IMR-90 (cell line): ENCODE results near the gene SLC9C2. TPM values are rescaled to one million over a fixed set of nuclear protein-coding genes. Genes with fewer than 3 reads are reported as not detected.
"Not testable (repeated sequence)": the region's sequence is repeated elsewhere in the genome, so short reads cannot be mapped to it uniquely, and the experiment has no call there.

Experiments
- ATAC-seq: fragments of 200-7000 bp; cut with Tn5 transposase; 2 replicates; pipeline ENCODE4 v1.9.1; 2020; ENCODE audit warnings: low read depth, mild to moderate bottlenecking, moderate library complexity
- BruUV-seq: library from RNA; stranded (reverse); fragments of 400-500 nt; replicated peaks from 2 replicates; lab custom pipeline; 2021; lab: Mats Ljungman, UMichigan
- CTCF ChIA-PET: fragments of 300-600 bp; formaldehyde crosslinking; extraction: SDS; loops from one replicate; lab custom pipeline; 2021; ENCODE audit warnings: antibody characterized with exemption; lab: Yijun Ruan, JAX
- POLR2A ChIA-PET: fragments of 300-600 bp; sonication (Branson Sonifier 250); formaldehyde crosslinking; loops from one replicate; lab custom pipeline; 2022; ENCODE audit warnings: antibody characterized with exemption; ENCODE audit not compliant: unreplicated experiment; lab: Charles Lee
- DNase-seq: peaks from one replicate; pipeline ENCODE4 v3.0.0; 2013
- H2AFZ ChIP-seq: replicated peaks from 2 replicates; pipeline ENCODE3; 2013; ENCODE audit warnings: low read length, mild to moderate bottlenecking; ENCODE audit not compliant: poor library complexity
- H2AK5ac ChIP-seq: 2 replicates; pipeline ENCODE4 v1.6.1; 2013; ENCODE audit warnings: low read depth, low read length, inconsistent platforms
- H2AK9ac ChIP-seq: replicated peaks from 2 replicates; pipeline ENCODE3; 2013; ENCODE audit warnings: mild to moderate bottlenecking, low read depth, low read length, moderate library complexity; ENCODE audit not compliant: poor library complexity
- H2BK120ac ChIP-seq: 2 replicates; pipeline ENCODE4 v1.6.1; 2013; ENCODE audit warnings: low read depth, low read length, inconsistent platforms
- H2BK15ac ChIP-seq: 3 replicates; pipeline ENCODE4 v1.6.1; 2013; ENCODE audit warnings: low read depth, low read length, inconsistent platforms
- H2BK20ac ChIP-seq: 2 replicates; pipeline ENCODE4 v1.6.1; 2013; ENCODE audit warnings: low read depth, mild to moderate bottlenecking, inconsistent platforms, low read length, moderate library complexity
- H2BK5ac ChIP-seq: 2 replicates; pipeline ENCODE4 v1.6.1; 2013; ENCODE audit warnings: mild to moderate bottlenecking, low read depth, low read length, inconsistent platforms; ENCODE audit not compliant: poor library complexity, severe bottlenecking
- H3K14ac ChIP-seq: replicated peaks from 2 replicates; pipeline ENCODE4 v1.6.1; 2013; ENCODE audit warnings: low read depth, low read length, inconsistent platforms
- H3K18ac ChIP-seq: 2 replicates; pipeline ENCODE4 v1.6.1; 2013; ENCODE audit warnings: low read depth, low read length, control low read depth
- H3K23ac ChIP-seq: 2 replicates; pipeline ENCODE4 v1.6.1; 2013; ENCODE audit warnings: low read depth, low read length, inconsistent platforms
- H3K27ac ChIP-seq: 2 replicates; pipeline ENCODE4 v1.5.1; 2013; ENCODE audit warnings: mild to moderate bottlenecking, control low read depth, low read length; ENCODE audit not compliant: insufficient read depth
- H3K27me3 ChIP-seq: 2 replicates; pipeline ENCODE4 v1.6.1; 2013; ENCODE audit warnings: low read length; ENCODE audit not compliant: control insufficient read depth, insufficient read depth
- H3K36me3 ChIP-seq: 2 replicates; pipeline ENCODE4 v1.6.1; 2013; ENCODE audit warnings: low read length, mixed read lengths; ENCODE audit not compliant: control insufficient read depth, insufficient read depth
- H3K4ac ChIP-seq: 2 replicates; pipeline ENCODE4 v1.6.1; 2013; ENCODE audit warnings: low read depth, low read length, inconsistent platforms
- H3K4me1 ChIP-seq: 2 replicates; pipeline ENCODE4 v1.6.1; 2013; ENCODE audit warnings: low read length, mixed read lengths; ENCODE audit not compliant: control insufficient read depth, insufficient read depth
- H3K4me2 ChIP-seq: 2 replicates; pipeline ENCODE4 v1.6.1; 2013; ENCODE audit warnings: low read depth, mild to moderate bottlenecking, control low read depth, low read length, moderate library complexity
- H3K4me3 ChIP-seq: 2 replicates; pipeline ENCODE4 v1.5.1; 2013; ENCODE audit warnings: low read depth, mild to moderate bottlenecking, control low read depth, low read length, moderate library complexity; ENCODE audit not compliant: insufficient read depth
- H3K56ac ChIP-seq: 2 replicates; pipeline ENCODE4 v1.6.1; 2013; ENCODE audit warnings: low read length, inconsistent platforms; ENCODE audit not compliant: insufficient read depth; ENCODE audit errors: extremely low read depth
- H3K79me1 ChIP-seq, 2 experiments: 2 replicates each; pipeline ENCODE4 v1.6.1; 2013; ENCODE audit warnings: low read length in 2 of 2, inconsistent platforms in 1 of 2, low read depth in 1 of 2
- H3K9ac ChIP-seq: 2 replicates; pipeline ENCODE4 v1.6.1; 2013; ENCODE audit warnings: low read depth, low read length, control low read depth
- H3K9me1 ChIP-seq: 2 replicates; pipeline ENCODE4 v1.6.1; 2013; ENCODE audit warnings: low read length, inconsistent platforms; ENCODE audit not compliant: insufficient read depth
- H3K9me3 ChIP-seq: 2 replicates; pipeline ENCODE4 v1.6.1; 2013; ENCODE audit warnings: low read length; ENCODE audit not compliant: control insufficient read depth, insufficient read depth
- H4K20me1 ChIP-seq: 2 replicates; pipeline ENCODE4 v1.6.1; 2013; ENCODE audit warnings: low read length, inconsistent platforms; ENCODE audit not compliant: insufficient read depth
- H4K5ac ChIP-seq: 2 replicates; pipeline ENCODE4 v1.6.1; 2013; ENCODE audit warnings: mild to moderate bottlenecking, low read depth, low read length, control low read depth
- H4K8ac ChIP-seq, 2 experiments: 2 replicates each; pipeline ENCODE4 v1.6.1; 2013; ENCODE audit warnings: low read depth in 2 of 2, low read length in 2 of 2, control low read depth in 1 of 2, inconsistent platforms in 1 of 2
- H4K91ac ChIP-seq: 2 replicates; pipeline ENCODE4 v1.6.1; 2013; ENCODE audit warnings: low read depth, low read length, inconsistent platforms; ENCODE audit not compliant: insufficient read depth
- WGBS, 2 experiments: methylation state at CpG; one replicate each; pipeline versions ENCODE4 v1.1.5 to v1.1.7; 2013; ENCODE audit warnings: missing lambda C conversion rate in 2 of 2; ENCODE audit not compliant: insufficient read length in 1 of 2; ENCODE audit errors: extremely low coverage in 2 of 2; 5-methylcytosine and 5-hydroxymethylcytosine counted together
- dilution Hi-C: fragments of 300-500 bp; cut with HindIII; formaldehyde crosslinking; loops from one replicate; pipeline ENCODE4 v1.14.3; 2018; ENCODE audit warnings: low sequenced_read_pairs; ENCODE audit not compliant: unreplicated experiment
- in situ Hi-C: fragments of 300-500 bp; cut with MboI; formaldehyde crosslinking; loops from 3 replicates; pipeline ENCODE4 v1.14.3; 2019; ENCODE audit warnings: low sequenced_read_pairs, inconsistent platforms, mixed read lengths
- intact Hi-C: fragments of 100-400 bp; cut with micrococcal nuclease; formaldehyde crosslinking; loops from 2 replicates; pipeline ENCODE4 v1.10.0; 2022
- polyA plus RNA-seq, 3 experiments: library from polyadenylated mRNA; depleted of rRNA; stranded (reverse); fragments of >200 nt; gene quantifications; 2 replicates each; pipeline ENCODE4 v1.2.3, GENCODE V29; 2012; ENCODE audit warnings: low replicate concordance in 1 of 3
- total RNA-seq: library from RNA; depleted of rRNA; stranded (reverse); fragments of >200 nt; gene quantifications from 2 replicates; pipeline ENCODE4 v1.2.3, GENCODE V29; 2012

SLC9C2 gene
- total and polyA plus RNA-seq, 2 of the 4 experiments (the other 2 are of a cell fraction): not detected

GRCh38 chr1:173637236-173638042 is 34.6 kb upstream of the SLC9C2 start:
- H3K18ac ChIP-seq, POLR2A ChIA-PET, H4K5ac ChIP-seq, H3K27ac ChIP-seq, intact Hi-C loops, H2BK120ac ChIP-seq, H3K4me1 ChIP-seq, H4K91ac ChIP-seq, H2BK20ac ChIP-seq, H2AK9ac ChIP-seq, H3K4me3 ChIP-seq, CTCF ChIA-PET, H2BK15ac ChIP-seq, H3K36me3 ChIP-seq, H4K8ac ChIP-seq, H2BK5ac ChIP-seq, H3K9me3 ChIP-seq, H3K56ac ChIP-seq, H3K4me2 ChIP-seq, dilution Hi-C loops, H3K27me3 ChIP-seq, in situ Hi-C loops, H4K20me1 ChIP-seq, DNase-seq, H3K14ac ChIP-seq, H3K9ac ChIP-seq, H3K4ac ChIP-seq, BruUV-seq, H2AK5ac ChIP-seq, H3K9me1 ChIP-seq, H3K23ac ChIP-seq, H3K79me1 ChIP-seq, ATAC-seq, H2AFZ ChIP-seq: not testable (repeated sequence)
- WGBS, 2 experiments: 85% methylated on average over 4 of the region's 6 CpGs; no CpG with 5 or more reads in 1 of the 2 experiments
